DOHH2 (cell line): Measurements from ENCODE around the gene AANAT.

Source experiments
- H3F3A ChIP-seq: fragments of 200-600 bp; sonication (generic), shearing (Covaris generic); 2 replicates; pipeline ENCODE4 v1.6.0; 2016; ENCODE audit warnings: antibody characterized with exemption, mild to moderate bottlenecking; ENCODE audit not compliant: control insufficient read depth, insufficient read depth
- H3K27ac ChIP-seq: fragments of 200-600 bp; sonication (generic); 2 replicates; pipeline ENCODE4 v1.5.1; 2014; ENCODE audit warnings: low read depth, mild to moderate bottlenecking, low read length, moderate library complexity
- H3K27me3 ChIP-seq: fragments of 200-600 bp; sonication (generic); 2 replicates; pipeline ENCODE4 v1.6.1; 2014; ENCODE audit warnings: mild to moderate bottlenecking, low read length, mixed read lengths; ENCODE audit not compliant: control insufficient read depth
- H3K36me3 ChIP-seq: fragments of 200-600 bp; sonication (generic); 2 replicates; pipeline ENCODE4 v1.6.1; 2014; ENCODE audit warnings: mild to moderate bottlenecking, low read length, moderate library complexity, mixed read lengths; ENCODE audit not compliant: control insufficient read depth
- H3K4me1 ChIP-seq: fragments of 200-600 bp; sonication (generic); 2 replicates; pipeline ENCODE4 v1.6.1; 2014; ENCODE audit warnings: mild to moderate bottlenecking, low read length, mixed read lengths; ENCODE audit not compliant: control insufficient read depth
- H3K4me2 ChIP-seq: fragments of 200-600 bp; sonication (generic); 2 replicates; pipeline ENCODE4 v1.6.0; 2014; ENCODE audit warnings: mild to moderate bottlenecking, low read length, moderate library complexity
- H3K4me3 ChIP-seq: fragments of 200-600 bp; sonication (generic); 2 replicates; pipeline ENCODE4 v1.5.1; 2014; ENCODE audit warnings: mild to moderate bottlenecking, low read length, mixed read lengths
- H3K79me2 ChIP-seq: fragments of 200-600 bp; sonication (generic); 2 replicates; pipeline ENCODE4 v1.6.1; 2014; ENCODE audit warnings: mild to moderate bottlenecking, low read length, mixed read lengths; ENCODE audit not compliant: control insufficient read depth
- H3K9me2 ChIP-seq: fragments of 200-600 bp; sonication (generic); replicated peaks from 2 replicates; pipeline ENCODE4 v1.6.1; 2014; ENCODE audit warnings: mild to moderate bottlenecking, low read length, mixed read lengths; ENCODE audit not compliant: control insufficient read depth
- H3K9me3 ChIP-seq: fragments of 200-600 bp; sonication (generic); 2 replicates; pipeline ENCODE4 v1.6.1; 2014; ENCODE audit warnings: antibody characterized with exemption, low read length, mixed read lengths; ENCODE audit not compliant: control insufficient read depth, insufficient read depth
- H4K20me1 ChIP-seq: fragments of 200-600 bp; sonication (generic); 2 replicates; pipeline ENCODE4 v1.6.0; 2014; ENCODE audit warnings: low read depth, mild to moderate bottlenecking, antibody characterized with exemption, low read length, moderate library complexity; ENCODE audit not compliant: control insufficient read depth, insufficient read depth
- CTCF ChIP-seq: fragments of 200-600 bp; sonication (generic); IDR thresholded peaks from one replicate; pipeline ENCODE4 v1.5.1; 2014; ENCODE audit warnings: antibody characterized with exemption, mild to moderate bottlenecking, low read depth, low read length; ENCODE audit not compliant: poor library complexity, severe bottlenecking
- EZH2phosphoT487 ChIP-seq: fragments of 200-600 bp; sonication (generic); IDR thresholded peaks from 2 replicates; pipeline ENCODE4 v1.6.1; 2017; ENCODE audit warnings: borderline replicate concordance, mild to moderate bottlenecking, antibody characterized with exemption, low read length, moderate library complexity, mixed read lengths

Gene AANAT

GRCh38 chr17:76474238-76474637 lies 6.8 kb downstream of the AANAT start:
- H3K27ac ChIP-seq: no peak overlapping the region
- TF ChIP-seq EZH2phosphoT487 (no peak), CTCF (no peak)
- H4K20me1 ChIP-seq: no peaks in the 10 kb centered on the region
- no peak overlapping the region for H3K4me3 ChIP-seq
- H3K9me3 ChIP-seq: no peaks in the 10 kb centered on the region
- no peaks in the 10 kb centered on the region for H3K27me3 ChIP-seq
- H3K9me2 ChIP-seq: no peaks in the 10 kb centered on the region
- H3K79me2 ChIP-seq: no peaks in the 10 kb centered on the region; the same call in 1 of the 2 replicates
- H3F3A ChIP-seq: no peaks in the 10 kb centered on the region
- H3K36me3 ChIP-seq: peaks cover 57% of the 10 kb centered on the region
- peaks cover 3% of the 10 kb centered on the region for H3K4me1 ChIP-seq
- no peak overlapping the region for H3K4me2 ChIP-seq

- H4K20me1 ChIP-seq: no peaks in the 10 kb centered on the region
- peaks cover 61% of the 10 kb centered on the region for H3K36me3 ChIP-seq
- H3F3A ChIP-seq: no peaks in the 10 kb centered on the region
- H3K9me2 ChIP-seq: no peaks in the 10 kb centered on the region
- TF ChIP-seq CTCF (no peak), EZH2phosphoT487 (no peak)
- H3K79me2 ChIP-seq: no peaks in the 10 kb centered on the region; the same call in 1 of the 2 replicates
- H3K4me1 ChIP-seq: peaks cover 8% of the 10 kb centered on the region
- H3K4me3 ChIP-seq: no peak overlapping the region
- H3K27ac ChIP-seq: no peak overlapping the region
- no peaks in the 10 kb centered on the region for H3K9me3 ChIP-seq
- H3K4me2 ChIP-seq: no peak overlapping the region
- H3K27me3 ChIP-seq: no peaks in the 10 kb centered on the region
These were observed 7.5 kb downstream of the AANAT start for GRCh38 chr17:76474894-76475293.

- no peak overlapping the region for H3K4me3 ChIP-seq
- TF ChIP-seq EZH2phosphoT487 (no peak), CTCF (no peak)
- no peaks in the 10 kb centered on the region for H3K9me2 ChIP-seq
- peaks cover 61% of the 10 kb centered on the region for H3K36me3 ChIP-seq
- no peaks in the 10 kb centered on the region for H3K27me3 ChIP-seq
- H3K79me2 ChIP-seq: no peaks in the 10 kb centered on the region; the same call in 1 of the 2 replicates
- H3K27ac ChIP-seq: no peak overlapping the region
- H3K4me2 ChIP-seq: no peak overlapping the region
- H3F3A ChIP-seq: no peaks in the 10 kb centered on the region
- no peaks in the 10 kb centered on the region for H3K9me3 ChIP-seq
- no peaks in the 10 kb centered on the region for H4K20me1 ChIP-seq
- peaks cover 12% of the 10 kb centered on the region for H3K4me1 ChIP-seq
These were observed 7.9 kb downstream of the AANAT start for GRCh38 chr17:76475302-76475701.
